Measurements from ENCODE around the gene ITGA7.

The ITGA7 gene, protein sequence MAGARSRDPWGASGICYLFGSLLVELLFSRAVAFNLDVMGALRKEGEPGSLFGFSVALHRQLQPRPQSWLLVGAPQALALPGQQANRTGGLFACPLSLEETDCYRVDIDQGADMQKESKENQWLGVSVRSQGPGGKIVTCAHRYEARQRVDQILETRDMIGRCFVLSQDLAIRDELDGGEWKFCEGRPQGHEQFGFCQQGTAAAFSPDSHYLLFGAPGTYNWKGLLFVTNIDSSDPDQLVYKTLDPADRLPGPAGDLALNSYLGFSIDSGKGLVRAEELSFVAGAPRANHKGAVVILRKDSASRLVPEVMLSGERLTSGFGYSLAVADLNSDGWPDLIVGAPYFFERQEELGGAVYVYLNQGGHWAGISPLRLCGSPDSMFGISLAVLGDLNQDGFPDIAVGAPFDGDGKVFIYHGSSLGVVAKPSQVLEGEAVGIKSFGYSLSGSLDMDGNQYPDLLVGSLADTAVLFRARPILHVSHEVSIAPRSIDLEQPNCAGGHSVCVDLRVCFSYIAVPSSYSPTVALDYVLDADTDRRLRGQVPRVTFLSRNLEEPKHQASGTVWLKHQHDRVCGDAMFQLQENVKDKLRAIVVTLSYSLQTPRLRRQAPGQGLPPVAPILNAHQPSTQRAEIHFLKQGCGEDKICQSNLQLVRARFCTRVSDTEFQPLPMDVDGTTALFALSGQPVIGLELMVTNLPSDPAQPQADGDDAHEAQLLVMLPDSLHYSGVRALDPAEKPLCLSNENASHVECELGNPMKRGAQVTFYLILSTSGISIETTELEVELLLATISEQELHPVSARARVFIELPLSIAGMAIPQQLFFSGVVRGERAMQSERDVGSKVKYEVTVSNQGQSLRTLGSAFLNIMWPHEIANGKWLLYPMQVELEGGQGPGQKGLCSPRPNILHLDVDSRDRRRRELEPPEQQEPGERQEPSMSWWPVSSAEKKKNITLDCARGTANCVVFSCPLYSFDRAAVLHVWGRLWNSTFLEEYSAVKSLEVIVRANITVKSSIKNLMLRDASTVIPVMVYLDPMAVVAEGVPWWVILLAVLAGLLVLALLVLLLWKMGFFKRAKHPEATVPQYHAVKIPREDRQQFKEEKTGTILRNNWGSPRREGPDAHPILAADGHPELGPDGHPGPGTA

DNA sequence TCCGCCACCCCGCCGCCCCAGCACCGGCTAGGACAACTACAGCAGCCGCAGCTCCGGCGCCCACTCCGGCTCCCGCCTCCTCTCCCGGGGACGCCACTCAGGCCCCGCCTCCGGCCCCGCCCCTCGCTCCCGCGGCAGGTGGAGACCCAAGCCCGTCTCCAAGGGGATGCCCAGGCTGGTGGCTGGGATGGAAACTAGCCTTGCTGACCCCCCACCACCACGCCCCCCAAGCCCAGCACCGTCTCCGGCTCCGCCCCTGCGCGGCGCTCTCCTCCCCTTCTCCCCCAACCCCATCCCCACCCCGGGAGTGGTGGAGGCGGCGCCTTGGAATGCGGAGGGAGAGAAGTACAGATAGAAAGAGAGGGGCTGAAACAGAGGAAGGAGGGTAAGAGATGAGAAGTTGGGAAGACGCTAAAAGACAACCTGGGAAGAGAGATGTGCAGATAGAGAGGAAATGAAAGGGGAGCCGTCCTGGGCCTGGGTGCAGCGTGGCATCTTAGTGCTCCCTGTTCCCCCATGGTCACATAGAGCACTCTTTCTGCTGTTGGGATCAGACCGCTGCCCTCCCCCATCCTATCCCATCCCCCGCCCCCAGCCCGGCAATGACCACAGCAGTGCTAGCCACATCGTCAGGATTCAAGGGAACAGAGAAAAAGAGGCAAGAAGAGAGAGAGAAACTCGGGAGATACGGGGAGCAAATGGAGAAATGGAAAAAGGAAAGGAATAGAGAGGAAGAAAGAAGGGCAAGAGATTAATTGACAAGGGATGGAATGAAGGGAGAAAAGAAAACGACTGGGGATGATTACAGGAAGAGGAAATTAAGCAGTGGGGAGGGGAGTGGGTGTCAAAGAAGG is at the start of gene ITGA7:
TSS of gene ITGA7 (minus strand) at position 64 of the 854 bp plus-strand sequence. CDS start 222 bp downstream, outside the sequence.
- peak; percentile 81 for DNase-seq

DNA sequence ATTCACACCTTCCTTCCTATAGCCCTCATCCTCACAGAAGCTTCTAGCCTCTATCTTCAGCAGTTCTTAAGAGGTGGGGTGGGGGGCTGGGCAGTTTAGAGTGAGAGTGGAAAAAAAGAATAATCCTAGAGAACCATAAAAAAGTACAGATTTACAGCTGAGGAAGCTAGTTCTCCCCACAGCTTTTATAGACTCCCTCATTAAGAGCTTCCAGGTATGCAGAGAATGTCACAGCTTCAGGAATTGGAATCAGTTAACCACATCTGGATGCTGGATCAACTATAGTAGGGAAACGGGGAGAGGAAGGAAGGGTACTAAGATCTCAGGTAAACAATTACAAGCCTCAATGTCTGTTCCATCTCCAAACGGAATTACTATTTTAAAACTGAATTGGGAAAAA is 47.5 kb upstream of the ITGA7 start:
- no peak for DNase-seq

DNA sequence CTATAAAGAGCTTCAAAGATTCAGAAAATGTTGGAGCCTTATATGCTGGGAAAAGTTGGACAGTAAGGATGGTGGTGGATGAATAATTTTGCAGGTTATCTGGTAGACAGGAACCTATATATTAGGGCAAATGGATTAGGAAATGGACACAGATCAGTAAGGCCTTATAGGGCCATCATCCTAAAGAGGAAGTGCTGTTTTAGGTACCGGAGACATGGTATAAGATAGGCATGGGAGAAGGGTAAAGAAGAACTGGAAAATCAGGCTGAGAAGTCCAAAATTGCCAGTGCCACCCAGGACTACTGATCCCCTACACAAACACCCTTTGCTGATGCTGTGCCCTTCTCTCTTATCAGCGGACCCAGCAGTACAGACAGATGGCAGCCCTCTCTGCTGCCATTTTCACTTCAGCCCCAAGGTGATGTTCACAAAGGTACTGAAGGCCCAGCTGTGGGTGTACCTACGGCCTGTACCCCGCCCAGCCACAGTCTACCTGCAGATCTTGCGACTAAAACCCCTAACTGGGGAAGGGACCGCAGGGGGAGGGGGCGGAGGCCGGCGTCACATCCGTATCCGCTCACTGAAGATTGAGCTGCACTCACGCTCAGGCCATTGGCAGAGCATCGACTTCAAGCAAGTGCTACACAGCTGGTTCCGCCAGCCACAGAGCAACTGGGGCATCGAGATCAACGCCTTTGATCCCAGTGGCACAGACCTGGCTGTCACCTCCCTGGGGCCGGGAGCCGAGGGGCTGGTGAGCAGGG is 40.7 kb upstream of the ITGA7 start:
- DNase-seq, result no peak

DNA sequence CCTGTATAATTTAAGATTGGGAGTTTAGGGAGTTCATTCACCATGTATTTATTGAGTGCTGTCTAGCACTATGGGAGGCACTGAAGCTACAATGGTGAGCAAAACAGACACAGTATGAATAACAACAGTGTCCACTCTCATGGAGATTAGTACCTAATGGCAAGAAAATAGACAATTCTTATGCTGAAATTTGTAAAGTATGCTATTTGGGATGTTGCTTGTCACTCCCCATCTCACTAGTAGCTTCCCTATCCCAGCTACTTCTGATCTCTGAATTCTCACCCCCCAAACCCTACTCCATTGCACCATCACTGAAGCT is 39.2 kb upstream of the ITGA7 start:
- DNase-seq, result no peak

DNA sequence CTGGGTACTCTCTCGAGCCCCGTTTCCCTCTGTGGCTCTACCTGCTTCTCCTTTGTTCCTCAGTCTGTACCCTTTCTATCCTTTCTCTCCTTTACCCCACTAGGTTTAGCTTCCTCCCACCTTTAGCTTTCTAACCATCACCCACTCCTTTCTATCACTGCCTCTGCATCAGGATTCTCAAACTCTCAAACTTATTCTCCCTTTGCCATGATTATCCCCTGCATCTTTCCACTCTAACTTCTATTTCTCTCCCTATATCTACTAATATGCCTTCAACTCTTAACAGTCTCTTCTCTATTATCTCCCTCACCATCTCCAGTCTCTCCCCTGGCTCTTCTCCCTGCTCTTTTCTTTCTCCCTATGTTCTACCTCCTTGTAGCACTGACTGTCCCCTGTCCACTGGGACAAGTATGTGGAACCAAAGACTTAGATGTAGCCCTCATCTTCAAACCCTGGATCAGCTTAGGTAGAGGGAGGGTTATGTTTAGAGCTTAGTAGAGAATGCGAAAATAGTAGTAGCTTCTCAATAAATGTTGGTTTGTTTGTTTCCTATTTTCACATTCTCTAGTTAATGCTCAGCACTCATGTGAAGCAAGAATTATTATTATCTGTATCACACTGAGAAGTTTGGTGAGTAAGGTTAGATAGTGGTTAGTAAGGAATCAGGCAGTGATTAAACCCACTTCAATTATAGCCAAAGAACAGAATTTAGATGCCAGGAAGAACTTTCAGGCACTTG is 38.6 kb upstream of the ITGA7 start:
- no peak for DNase-seq

DNA sequence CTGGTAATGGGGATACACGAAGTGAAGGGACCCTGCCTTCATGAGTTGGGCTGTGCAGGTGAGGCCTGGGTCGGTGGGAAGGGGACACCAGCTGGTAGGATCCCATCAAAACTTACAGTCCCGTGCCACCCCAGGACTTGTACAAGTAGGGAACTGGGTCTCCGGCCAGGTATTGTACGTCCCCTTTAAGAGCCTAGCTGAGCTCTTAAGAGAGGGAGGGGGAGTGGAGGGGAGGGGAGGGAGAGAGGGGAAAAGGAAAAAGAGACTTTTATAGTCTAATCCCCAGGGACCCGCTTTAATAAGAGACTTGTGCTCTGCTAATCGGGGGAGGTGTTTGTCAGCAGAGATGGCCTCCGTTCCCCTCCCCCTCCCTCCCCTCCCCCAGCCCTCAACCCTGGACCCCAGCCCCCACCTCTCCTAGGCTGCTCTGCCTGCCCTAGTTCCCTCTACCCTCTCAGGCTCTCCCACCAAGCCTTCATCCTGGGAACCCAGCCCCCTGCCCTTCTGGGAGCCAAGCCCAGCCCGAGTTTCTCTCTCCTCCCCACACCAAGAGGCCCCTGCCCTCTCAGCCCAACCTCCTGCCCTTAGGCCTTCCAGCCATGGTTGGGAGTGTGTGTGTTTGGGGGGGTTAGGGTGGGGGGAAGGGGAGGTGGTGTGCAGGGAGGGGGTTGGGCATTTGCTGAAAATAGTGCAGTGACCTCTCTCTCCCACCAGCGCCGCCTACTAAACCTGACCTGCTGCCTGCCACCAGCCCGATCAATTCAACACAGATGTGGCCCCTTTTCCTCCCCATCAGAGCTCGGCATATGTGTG is 37.9 kb upstream of the ITGA7 start:
- DNase-seq, result peak; percentile 68

DNA sequence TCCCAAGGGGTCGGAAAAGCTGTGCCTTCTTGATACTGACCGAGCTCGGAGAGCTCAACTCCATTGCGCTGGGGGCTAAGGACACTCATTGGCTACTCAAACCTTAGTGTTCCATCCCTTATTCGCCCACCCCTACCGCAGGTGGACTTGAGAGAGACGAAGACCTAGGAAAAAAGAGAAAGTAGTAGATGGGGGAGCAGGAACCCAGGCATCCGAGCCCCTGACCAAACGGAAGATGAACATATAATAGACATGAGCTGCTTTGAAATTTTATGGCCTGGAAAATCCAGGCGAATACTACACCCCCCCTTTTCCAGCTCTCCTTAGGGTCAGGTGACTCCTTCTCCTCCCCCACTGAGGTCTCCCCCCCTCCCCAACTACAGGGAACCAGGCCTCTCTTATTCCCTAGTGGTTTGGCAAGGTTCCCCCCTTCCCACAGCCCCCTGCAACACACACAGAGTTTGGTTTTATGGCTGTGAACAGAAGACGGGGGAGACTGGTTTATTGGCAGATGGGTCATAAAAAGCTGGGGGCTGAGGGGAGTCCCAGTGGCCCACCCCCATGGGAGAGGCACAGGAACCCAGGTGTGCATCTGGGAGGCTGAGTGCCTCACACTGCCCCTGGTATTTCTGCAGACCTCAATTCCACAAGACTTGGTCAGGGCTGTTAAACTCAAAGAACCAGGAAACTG is 36.8 kb upstream of the ITGA7 start:
- no peak for DNase-seq

DNA sequence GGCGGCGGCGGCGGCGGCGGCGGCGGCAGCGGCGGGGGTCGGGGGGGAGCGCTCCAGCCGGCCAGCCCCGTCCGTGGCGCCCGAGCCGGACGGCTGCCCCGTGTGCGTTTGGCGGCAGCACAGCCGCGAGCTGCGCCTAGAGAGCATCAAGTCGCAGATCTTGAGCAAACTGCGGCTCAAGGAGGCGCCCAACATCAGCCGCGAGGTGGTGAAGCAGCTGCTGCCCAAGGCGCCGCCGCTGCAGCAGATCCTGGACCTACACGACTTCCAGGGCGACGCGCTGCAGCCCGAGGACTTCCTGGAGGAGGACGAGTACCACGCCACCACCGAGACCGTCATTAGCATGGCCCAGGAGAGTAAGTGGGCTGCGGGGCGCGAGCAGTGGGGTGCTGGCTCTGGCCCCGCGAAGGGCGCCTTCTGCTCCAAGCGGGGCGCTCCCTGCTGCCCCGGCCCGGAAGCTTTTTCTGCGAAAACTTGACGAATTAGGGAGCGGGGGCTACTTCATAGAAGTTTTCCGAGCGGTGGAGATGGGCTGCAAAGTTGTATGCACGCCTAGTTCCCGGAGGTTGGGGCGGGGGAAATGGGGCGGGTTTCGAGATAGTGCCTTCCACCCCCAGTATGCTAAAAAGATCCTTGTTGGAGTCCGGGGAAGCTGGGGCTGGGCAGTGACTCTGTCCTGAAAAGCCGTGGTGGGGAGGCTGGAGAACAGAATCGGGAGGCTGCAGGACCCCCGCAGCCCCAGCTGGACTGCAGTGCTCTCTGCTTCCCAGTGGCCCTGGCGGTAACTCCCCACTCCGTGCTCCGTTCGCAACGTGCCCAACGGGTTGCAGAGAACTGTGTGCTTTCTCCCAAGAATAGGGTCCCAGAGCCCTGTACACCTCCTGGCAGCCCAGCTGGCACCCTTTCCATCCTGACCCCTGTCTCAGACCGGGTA is 36.0 kb upstream of the ITGA7 start:
- peak; percentile 62 for DNase-seq

DNA sequence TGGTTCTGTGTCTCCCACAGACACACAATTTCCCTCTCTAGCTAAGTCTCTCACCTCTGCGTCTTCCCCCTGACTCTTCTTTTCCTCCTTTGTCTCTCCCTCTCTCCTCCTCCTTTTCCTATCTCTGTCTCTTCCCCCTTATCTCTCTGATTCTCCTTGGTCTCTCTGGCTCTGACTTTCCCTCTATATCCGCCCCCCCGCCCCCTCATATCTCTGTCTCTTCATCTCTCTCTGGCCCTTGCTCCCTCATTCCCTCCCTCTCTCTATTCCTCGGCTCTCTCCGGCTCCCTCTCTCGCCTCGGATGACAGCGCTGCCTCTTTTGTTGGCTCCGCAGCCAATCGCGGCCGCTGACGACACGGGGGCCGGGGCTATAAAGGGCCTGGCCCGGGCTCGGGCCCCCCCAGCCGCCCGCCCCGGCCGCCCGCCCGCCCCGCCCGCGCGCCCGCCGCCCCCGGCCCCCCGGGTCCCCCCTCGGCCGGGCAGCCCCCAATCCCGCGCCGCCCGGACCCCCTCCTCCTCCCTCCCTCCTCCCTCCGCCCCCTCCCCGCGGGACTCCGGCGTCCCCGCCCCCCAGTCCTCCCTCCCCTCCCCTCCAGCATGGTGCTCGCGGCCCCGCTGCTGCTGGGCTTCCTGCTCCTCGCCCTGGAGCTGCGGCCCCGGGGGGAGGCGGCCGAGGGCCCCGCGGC is 35.2 kb upstream of the ITGA7 start, which contains the start of gene GDF11:
TSS of gene GDF11 (plus strand) at position 404 of the 687 bp plus-strand sequence. CDS start at position 599, 195 bp downstream.
- peak; percentile 91 for DNase-seq

DNA sequence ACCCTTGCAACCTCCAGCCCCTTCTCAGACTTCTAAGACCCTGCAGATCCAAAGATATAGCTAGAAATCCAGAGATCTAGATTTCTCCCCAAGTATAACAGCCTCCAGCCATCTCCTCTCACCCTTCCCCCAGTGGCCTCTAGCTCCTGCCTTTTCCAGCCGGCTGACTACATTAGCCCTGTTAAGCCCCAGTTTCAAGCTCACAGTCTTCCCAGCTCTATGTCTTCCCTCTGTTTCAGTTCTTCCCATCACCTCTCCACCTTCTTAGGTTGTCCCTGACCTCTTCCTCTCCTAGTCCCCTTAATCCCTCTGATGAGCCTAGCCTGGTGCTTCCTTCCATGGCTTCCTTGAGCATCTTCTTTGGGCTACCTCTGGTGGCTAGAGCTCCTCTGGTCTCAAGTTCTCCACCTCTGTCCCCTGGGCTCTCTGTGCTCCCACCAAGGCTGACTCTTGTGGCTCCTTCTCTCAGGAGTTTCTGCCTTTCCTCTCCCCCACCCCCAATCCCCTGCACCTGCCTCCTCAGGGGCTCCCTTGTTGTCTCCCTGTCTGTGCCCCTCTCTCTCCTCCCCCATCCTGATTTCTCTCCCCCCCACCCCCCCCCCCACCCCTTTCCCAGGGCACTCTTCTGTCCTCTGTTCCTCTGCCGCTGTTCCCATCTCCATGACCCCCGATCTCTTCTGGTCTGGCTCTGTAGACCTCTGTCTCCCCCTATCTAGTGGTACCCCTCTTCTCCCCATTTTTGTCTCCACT is 34.4 kb upstream of the ITGA7 start:
- DNase-seq, result no peak

DNA sequence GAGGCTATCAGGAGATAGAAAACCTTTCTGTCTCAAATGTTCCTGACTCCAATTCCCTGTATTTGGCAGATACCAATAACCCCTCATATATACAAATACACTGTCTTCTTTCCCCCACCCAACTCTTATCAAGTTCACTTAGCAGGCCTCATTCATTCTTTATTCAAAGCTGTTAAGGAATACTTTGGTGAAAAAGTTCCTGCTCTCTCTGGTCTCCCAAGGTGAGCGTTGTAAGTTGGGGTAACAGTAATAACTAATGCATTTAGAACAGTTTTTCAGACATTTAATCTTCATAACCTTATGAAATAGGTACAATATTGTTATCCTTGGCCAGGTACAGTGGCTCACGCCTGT is 31.3 kb upstream of the ITGA7 start:
- DNase-seq, result no peak

DNA sequence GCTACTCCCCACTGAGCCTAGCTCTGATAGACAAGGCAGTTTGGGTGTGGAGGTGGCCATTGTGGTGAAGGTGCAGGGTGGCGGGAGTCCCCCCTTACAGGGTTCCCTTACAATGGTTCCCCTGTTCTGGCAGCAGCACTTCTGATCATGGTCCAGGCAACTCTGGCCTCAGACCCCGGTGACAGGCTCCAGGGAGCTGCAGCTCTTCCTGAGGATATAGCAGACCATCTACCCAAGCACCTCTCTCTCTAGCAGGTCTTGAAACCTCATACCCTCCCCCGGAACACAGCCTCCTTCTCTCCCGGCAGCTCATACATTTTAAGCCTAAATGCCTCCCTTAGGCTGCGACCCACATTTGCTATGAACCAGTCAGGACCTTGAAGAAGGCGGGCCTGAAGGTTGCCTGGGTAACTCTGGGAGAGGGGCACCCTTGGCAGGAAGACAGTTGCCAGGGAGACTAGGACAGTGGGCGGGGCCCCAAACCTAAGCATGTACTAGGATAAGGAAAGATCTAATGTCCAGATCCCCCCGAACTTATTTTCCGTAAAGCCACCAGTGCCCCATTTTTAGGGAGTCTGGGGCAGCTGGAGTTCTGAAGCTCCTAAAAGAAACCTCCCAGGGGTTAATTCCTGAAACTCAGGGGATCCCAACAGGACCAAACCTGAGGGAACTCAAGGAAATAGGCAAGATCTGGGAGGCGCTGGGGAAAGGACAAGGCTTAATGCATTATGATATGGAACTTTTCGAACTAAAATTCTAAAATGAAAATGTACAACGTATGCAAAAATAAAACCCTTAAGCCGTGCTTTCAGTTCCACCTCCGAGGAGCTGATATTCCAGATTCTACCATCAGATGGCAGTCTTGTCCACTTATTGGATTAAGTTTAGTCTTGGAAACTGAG is 30.7 kb upstream of the ITGA7 start:
- DNase-seq, result peak; percentile 93

DNA sequence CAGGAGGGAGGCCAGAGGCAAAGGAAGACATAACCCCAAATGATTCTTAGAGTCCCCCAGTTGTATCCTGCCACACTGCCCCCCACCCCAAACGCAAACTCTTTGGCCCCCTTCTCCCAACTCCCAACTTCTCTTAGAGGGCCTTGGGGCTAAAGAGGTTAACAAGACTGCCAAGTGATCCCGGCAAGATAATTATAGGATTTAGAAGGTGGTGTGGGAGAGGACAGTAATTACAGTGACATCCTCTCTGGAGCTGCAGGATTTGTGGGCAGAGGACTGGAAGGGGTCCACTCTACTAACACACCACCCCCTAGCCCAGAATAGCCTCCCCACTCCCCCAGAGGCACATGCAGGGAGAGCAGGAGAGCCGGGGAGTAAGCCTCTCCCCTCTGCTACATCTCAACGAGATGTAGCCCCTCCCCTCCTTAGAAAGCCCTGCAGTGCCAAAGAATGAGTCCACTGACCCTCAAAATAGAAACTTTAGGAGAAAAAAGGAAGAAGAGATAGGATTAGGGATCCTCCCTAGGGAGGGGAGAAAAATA is 29.9 kb upstream of the ITGA7 start:
- DNase-seq, result peak; percentile 71

DNA sequence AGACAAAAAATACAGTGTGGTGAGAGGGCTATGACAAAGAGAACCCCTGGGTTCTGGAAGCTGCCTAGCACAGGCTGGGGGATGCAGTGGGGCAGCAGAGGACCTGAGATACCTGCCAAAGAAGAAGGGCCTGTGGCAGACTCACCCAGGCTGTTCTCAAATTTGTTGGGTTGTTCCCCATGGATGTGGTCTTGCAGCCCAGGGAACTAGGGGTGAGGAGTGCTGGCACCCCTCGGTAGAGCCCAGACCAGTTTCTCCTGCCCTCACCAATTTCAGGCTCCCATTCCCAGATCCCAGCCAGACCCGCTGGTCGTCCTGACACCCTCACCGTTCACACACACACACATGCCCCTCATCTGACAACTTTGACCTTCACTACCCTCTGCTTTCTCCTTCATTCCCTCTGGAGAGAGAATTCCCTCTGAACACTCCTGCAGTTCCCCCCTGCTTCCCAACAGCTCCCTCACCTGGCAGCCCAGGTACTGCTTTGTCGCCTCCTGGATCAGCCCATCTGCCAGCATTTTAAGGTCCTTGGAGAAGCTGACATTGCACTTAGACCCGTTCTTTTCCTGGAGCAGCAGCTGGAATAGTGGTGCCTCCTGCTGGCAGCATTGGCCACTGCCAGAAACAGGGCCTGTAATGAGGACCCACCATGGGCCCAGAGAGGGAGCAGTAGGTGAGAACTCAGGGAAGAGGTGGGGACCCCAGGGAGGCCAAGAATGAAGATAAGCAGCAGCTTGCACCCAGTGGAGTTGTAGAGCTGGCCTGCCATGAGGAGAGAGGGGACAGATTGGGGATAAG is 29.3 kb upstream of the ITGA7 start:
- DNase-seq, result peak; percentile 74

DNA sequence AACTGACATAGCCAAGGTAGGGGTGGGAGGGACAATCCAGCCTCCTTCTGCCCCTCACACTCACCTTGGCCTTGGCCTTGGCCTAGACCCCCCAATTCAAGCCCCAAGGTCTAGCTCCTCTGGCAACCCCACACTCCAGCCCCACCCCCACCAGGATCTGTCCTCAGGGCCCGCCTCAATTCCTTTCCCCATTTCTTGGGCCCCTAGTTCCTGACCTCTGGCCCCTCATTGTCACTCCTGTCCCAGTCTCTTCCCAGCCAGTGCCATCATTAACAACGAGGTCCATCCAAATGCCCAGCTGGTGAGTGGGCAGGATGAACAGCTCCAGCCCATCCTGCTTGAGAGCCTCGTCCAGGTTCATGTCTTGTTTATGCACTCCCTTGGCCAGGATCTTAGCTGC is 28.4 kb upstream of the ITGA7 start:
- no peak for DNase-seq
